Measurements from ENCODE around the gene GAB2.

- no peak for TF ChIP-seq ZNF274 (IDR thresholded peaks at IDR 0.05; ENCODE audit: low read depth, low read length)
- TF ChIP-seq YY1 (IDR thresholded peaks at IDR 0.05; ENCODE audit: insufficient read depth, insufficient read length) = no peak
Observed at GRCh38 chr11:78193806-78194205, 223.8 kb downstream of the GAB2 start.

All from NT2/D1 (cell line).